ENCODE results near the gene SAAL1.

DNA sequence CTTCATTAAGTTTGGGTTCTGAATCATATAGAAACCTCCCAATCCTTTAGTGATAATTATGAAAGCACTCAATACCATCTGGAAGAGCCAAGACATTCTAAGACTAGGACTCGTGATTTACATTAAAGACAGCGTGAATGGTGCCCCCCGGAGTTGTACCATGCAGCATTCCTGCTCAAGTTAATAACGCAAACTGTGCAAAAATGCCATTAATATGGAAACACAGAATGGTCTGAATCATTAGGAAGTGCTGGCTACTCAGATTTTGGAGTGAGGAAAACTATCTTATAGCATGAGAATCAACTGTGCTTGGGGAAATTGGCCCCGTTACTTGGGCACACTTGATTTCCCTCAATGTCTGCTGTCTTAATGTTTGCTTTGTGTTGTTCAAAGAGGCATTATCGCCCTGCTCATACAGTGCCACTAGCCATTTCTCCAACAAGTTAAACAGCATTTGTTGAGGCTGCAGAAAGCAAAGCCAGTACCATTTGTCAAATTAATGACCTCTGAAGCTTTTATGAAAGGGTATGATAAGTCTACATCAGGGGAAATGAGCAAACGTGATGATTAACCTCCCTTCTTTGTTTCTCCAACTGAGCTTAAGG is 41.3 kb downstream of the SAAL1 start:
- TF ChIP-seq, protein P1, sequence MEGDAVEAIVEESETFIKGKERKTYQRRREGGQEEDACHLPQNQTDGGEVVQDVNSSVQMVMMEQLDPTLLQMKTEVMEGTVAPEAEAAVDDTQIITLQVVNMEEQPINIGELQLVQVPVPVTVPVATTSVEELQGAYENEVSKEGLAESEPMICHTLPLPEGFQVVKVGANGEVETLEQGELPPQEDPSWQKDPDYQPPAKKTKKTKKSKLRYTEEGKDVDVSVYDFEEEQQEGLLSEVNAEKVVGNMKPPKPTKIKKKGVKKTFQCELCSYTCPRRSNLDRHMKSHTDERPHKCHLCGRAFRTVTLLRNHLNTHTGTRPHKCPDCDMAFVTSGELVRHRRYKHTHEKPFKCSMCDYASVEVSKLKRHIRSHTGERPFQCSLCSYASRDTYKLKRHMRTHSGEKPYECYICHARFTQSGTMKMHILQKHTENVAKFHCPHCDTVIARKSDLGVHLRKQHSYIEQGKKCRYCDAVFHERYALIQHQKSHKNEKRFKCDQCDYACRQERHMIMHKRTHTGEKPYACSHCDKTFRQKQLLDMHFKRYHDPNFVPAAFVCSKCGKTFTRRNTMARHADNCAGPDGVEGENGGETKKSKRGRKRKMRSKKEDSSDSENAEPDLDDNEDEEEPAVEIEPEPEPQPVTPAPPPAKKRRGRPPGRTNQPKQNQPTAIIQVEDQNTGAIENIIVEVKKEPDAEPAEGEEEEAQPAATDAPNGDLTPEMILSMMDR (IDR thresholded peaks at IDR 0.05; ENCODE audit: insufficient read depth, low read length, poor library complexity, severe bottlenecking), result no peak
- TF ChIP-seq EZH2phosphoT487 (conservative IDR thresholded peaks at IDR 0.05; ENCODE audit: low read length), result no peak

Data from SU-DHL-6 (cell line).